HG02973 (cell line): Measurements from ENCODE around the gene STAT5B.
A peak's percentile ranks its signal among the peaks of the same experiment; 100 is the strongest.
"Not testable (repeated sequence)": the region's sequence is repeated elsewhere in the genome, so short reads cannot be mapped to it uniquely, and the experiment has no call there.

Experiments
- ATAC-seq: cut with Tn5 transposase; IDR thresholded peaks from one replicate; pipeline ENCODE4 v1.9.1; 2021; ENCODE audit warnings: moderate library complexity; ENCODE audit not compliant: unreplicated experiment

Gene STAT5B

GRCh38 chr17:42307362-42307927 lies 31.3 kb upstream of the STAT5B start:
- no peak for ATAC-seq

GRCh38 chr17:42306385-42306667 lies 30.1 kb upstream of the STAT5B start:
- no peak for ATAC-seq

- no peak for ATAC-seq
Measured at GRCh38 chr17:42305543-42306384, 29.6 kb upstream of the STAT5B start.

- ATAC-seq: not testable (repeated sequence)
Measured at GRCh38 chr17:42305031-42305330, 28.8 kb upstream of the STAT5B start.

GRCh38 chr17:42304187-42305030 lies 28.2 kb upstream of the STAT5B start:
- ATAC-seq: no peak

- no peak for ATAC-seq
Measured at GRCh38 chr17:42303694-42304093, 27.5 kb upstream of the STAT5B start.

GRCh38 chr17:42301022-42301421 lies 24.8 kb upstream of the STAT5B start:
- ATAC-seq: no peak

- not testable (repeated sequence) for ATAC-seq
Measured at GRCh38 chr17:42299913-42300312, 23.7 kb upstream of the STAT5B start.

GRCh38 chr17:42299361-42299760 lies 23.2 kb upstream of the STAT5B start:
- not testable (repeated sequence) for ATAC-seq

GRCh38 chr17:42297775-42298174 lies 21.6 kb upstream of the STAT5B start:
- not testable (repeated sequence) for ATAC-seq

GRCh38 chr17:42296012-42296411 lies 19.8 kb upstream of the STAT5B start:
- ATAC-seq: no peak

GRCh38 chr17:42294469-42295398 lies 18.5 kb upstream of the STAT5B start:
- no peak for ATAC-seq

- ATAC-seq: no peak
Measured at GRCh38 chr17:42291129-42291528, 14.9 kb upstream of the STAT5B start.

- ATAC-seq: no peak
Measured at GRCh38 chr17:42290577-42290976, 14.4 kb upstream of the STAT5B start.

- no peak for ATAC-seq
Measured at GRCh38 chr17:42289611-42290181, 13.5 kb upstream of the STAT5B start.

GRCh38 chr17:42288803-42289610 lies 12.8 kb upstream of the STAT5B start:
- peak; percentile 14 for ATAC-seq

- peak; percentile 56 for ATAC-seq
Measured at GRCh38 chr17:42287977-42288802, 12.0 kb upstream of the STAT5B start, which contains the start of gene STAT5A. Gene STAT5A (plus strand): TSS chr17:42288498. CDS start chr17:42289412, 914 bp downstream.

GRCh38 chr17:42287305-42287976 lies 11.2 kb upstream of the STAT5B start:
- ATAC-seq: no peak
